ENCODE measurements around the gene CCDC18. TPM values are rescaled to one million over a fixed set of nuclear protein-coding genes. Genes with fewer than 3 reads are reported as not detected.

Gene CCDC18, protein sequence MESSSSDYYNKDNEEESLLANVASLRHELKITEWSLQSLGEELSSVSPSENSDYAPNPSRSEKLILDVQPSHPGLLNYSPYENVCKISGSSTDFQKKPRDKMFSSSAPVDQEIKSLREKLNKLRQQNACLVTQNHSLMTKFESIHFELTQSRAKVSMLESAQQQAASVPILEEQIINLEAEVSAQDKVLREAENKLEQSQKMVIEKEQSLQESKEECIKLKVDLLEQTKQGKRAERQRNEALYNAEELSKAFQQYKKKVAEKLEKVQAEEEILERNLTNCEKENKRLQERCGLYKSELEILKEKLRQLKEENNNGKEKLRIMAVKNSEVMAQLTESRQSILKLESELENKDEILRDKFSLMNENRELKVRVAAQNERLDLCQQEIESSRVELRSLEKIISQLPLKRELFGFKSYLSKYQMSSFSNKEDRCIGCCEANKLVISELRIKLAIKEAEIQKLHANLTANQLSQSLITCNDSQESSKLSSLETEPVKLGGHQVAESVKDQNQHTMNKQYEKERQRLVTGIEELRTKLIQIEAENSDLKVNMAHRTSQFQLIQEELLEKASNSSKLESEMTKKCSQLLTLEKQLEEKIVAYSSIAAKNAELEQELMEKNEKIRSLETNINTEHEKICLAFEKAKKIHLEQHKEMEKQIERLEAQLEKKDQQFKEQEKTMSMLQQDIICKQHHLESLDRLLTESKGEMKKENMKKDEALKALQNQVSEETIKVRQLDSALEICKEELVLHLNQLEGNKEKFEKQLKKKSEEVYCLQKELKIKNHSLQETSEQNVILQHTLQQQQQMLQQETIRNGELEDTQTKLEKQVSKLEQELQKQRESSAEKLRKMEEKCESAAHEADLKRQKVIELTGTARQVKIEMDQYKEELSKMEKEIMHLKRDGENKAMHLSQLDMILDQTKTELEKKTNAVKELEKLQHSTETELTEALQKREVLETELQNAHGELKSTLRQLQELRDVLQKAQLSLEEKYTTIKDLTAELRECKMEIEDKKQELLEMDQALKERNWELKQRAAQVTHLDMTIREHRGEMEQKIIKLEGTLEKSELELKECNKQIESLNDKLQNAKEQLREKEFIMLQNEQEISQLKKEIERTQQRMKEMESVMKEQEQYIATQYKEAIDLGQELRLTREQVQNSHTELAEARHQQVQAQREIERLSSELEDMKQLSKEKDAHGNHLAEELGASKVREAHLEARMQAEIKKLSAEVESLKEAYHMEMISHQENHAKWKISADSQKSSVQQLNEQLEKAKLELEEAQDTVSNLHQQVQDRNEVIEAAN (N-terminal part only)
- total RNA-seq, result 5.2 and 6.3 TPM in 2 replicates

GRCh38 chr1:93180723-93181613 is at the start of gene CCDC18:
Gene CCDC18 (plus strand): TSS chr1:93180724. CDS start chr1:93183362, 2,638 bp downstream.

DNA sequence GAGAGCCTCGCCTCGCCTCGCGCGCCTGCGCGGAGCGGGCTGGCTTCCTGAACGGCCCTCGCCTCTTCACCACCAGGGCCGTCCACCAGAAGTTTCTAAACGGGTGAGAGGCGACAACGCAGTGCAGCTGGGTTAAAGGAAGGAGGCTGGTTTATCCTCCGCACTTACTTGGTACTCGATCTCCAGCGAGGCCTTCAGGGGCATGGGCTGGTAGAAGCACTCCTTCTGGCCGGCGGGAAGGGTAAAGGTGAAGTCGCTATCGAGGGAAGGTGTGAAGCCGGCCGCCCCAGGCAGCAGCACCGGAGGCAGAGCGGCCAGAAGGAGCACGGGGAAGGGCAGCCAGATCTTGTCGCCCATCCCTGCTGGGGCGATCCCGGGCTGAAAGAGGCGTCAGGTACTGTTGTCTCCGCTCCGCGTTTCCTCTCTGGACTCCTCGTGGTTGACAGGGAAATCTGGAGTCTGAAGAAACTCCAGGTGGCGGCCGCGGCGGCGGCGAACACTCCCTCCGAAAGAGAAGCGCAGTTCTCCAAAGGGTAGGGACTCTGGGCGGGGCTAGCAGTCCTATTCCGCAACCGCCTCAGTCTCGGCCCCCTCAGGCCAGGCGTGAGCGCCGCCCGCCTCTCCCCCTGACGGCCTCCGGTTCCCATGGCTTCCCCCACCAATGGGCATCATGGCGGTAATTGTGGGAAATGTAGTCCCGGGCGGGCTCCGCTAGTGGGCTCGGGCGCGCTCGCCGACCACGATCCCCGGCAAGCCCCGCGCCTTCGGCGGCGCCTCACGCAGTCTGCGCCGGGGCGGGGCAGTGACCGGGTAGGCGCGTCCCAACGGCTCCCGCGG is 420 bp upstream of the CCDC18 start, which contains the start of gene TMED5:
Gene TMED5, minus strand, starts transcription at position 528 of the 837 bp plus-strand sequence. Its CDS starts 171 bp downstream, at position 357.

Small RNA genes within 50 kb of the gene (small RNA-seq; reads per million reads assigned to genes)
- not detected for gene AC126124.1
- gene AL139421.1, result not detected

Other genes with a start within 250 kb of the CCDC18 start
- gene DIPK1A, start 219.3 kb upstream of the CCDC18 start, total RNA-seq, result 4.9 and 5.1 TPM in 2 replicates
- gene MTF2, start 101.4 kb upstream of the CCDC18 start, total RNA-seq, result 15.9 and 33.8 TPM in 2 replicates
- gene TMED5, start 311 bp upstream of the CCDC18 start, total RNA-seq, result 51.4 and 67.0 TPM in 2 replicates
- 20.8 and 46.3 TPM in 2 replicates for gene DR1, start 165.2 kb downstream of the CCDC18 start, total RNA-seq